ACHN (cell line): ENCODE results near the gene PI4KA.

ENCODE experiments used
- DNase-seq: peaks from one replicate; pipeline ENCODE4 v3.0.0-alpha.2; 2015
- in situ Hi-C: cut with HindIII; loops from 2 replicates; pipeline ENCODE4 v1.10.0; 2017; ENCODE audit warnings: low sequenced_read_pairs, low pct_ligation_motif_present, low pct_unique_long_range_greater_than_20kb

The PI4KA gene

DNA sequence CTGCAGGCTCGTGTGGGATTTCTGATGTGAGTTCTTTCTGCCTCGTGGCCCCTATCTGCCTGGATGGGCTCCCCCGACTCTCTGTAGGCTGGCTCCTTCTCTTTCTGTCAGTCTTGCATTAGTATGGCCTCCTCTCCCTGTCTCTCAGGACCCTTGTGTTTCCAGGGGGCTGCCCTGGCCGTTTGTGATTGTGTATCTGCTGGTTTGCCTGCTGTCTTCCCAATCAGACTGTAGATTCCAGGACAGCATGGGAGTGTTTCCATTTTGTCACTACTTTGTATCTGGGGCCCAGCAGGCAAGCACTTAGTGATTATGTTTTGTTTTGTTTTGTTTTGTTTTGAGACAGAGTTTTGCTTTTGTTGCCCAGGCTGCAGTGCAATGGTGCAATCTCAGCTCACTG lies 25.8 kb upstream of the PI4KA start:
- DNase-seq: no peak
- in situ Hi-C loops: no loop called here

DNA sequence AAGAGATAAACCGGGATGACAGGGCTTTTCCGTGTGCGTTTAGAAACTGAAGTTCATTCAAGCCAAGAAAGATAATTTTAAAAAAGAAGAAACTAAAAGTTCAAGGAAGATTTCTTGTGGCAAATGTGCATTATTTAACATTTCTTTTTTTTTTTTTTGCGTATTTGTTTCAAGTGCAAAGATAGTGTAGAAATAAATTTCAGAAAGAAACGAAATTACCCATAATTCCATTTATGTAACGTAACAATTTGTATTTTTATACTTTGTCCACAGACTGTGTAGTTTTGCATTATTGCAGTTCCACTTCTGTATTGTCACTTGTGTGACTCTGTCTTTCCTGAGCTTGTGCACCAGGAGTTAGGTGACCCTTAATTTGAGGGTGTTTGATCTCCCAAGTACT lies 24.2 kb upstream of the PI4KA start:
- DNase-seq: no peak
- in situ Hi-C loops: no loop called here

DNA sequence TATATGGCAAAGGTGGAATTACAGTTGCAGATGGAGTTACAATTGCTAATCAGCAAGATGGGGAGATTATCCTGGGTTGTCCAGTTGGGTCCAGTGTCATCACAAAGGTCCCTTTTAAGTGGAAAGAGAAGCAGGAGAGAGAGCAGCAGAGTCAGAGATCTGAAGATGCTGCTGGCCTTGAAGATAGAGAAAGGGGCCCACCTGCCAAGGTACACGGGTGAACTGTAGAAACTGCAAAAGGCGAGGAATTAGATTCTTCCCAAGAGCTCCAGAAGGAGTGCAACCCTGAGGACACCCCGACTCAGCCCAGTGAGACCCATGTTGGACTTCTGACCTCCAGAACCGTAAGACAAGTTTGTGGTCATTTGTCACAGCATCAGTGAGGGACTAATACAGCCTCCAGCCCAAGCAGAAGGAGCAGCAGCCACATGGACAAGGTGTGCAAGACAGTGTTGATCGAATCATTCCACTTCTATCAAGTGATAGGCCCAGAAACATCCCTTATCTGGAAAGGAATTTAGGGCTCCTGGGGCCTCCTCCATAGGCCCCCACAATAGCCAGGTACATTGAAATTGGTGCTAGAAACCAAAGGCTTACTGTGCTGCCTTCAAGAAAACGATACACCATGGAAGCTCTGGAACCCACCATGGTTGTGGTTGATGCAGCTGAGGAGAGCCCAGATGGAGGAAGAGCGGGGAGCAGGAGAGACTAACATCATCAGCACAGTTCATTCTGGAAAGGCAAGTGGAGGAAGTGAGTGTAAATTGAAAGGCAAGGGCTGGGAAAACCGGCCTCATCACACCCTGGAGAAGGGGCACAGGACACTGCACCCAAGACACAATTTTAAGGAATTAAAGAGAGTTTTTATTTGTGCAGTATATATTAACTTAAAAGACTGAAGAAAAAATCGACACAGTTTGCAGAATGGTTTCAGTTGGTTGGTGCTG lies 23.5 kb upstream of the PI4KA start:
- in situ Hi-C loops: no loop called here
- no peak for DNase-seq

DNA sequence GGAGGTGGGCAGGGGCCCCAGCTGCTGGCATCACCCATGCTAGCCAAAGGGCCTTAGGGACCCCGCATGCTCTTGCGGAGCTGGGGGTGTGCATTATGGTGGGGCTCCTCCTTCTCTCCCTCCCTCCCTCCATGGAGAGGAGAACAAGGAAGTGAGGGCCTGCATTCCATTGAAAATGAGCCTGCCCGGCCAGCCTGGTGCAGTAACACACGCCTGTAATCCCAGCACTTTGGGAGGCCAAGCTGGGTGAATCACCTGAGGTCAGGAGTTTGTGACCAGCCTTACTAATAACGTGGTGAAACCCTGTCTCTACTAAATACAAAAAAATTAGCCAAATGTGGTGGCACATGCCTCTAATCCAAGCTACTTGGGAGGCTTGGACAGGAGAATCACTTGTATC lies 22.6 kb upstream of the PI4KA start:
- in situ Hi-C loops: no loop called here
- DNase-seq: no peak

DNA sequence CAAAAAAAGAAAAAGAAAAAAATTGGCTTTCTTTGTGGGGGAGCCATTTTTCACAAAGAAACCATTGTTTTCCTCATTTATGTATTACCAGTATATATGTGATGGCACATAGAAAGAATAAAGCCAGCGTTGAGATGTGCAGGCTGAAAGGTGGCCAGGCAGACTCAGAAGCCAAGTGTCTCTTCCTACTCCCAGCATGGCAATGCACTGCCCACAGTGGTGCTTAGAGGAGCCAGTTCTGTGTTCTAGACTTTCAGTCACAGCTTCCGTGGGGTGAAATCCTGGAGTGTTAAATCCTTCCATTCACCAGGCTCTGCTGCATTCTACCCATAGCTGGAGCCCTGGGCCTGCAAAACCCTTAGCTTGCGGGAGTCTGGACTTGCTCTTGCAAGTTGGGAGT lies 19.1 kb upstream of the PI4KA start:
- in situ Hi-C loops: no loop called here
- DNase-seq: no peak

DNA sequence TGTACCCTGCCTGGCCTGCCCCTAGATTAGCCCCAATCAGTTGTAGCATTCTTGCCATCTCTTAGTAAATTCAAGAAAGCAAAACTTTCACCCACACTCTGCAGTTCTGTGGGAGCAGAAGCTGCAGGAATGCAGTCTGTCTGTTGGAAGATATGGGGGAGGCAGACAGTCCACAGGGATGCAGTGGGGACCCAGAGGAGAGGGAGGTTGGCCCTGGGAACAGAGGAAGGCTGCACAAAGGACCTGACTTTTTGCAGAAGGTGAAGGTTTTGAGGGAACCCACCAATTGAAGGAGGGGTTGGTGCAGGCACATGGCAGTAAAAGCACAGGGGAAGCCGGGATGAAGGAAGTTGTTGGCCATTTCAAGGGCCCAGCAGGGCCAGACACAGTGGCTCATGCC lies 16.7 kb upstream of the PI4KA start:
- DNase-seq: no peak
- in situ Hi-C loops: no loop called here

DNA sequence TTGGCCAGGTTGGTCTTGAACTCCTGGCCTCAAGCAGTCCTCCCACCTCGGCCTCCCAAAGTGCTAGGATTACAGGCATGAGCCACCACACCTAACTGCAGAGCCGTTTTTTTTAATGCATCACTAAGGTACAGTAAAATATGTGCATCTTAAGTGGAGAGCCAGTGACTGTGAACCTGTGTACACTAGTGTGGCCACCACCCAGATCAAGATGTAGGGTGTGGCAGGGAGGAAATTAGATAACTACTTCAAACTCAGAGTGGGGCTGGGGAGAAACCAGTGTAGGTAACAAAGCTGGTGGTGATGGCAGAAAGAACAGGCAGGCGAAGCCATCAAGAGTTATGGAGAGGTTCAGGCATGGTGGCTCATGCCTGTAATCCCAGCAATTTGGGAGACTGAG lies 14.6 kb upstream of the PI4KA start:
- DNase-seq: no peak
- in situ Hi-C loops: no loop called here

DNA sequence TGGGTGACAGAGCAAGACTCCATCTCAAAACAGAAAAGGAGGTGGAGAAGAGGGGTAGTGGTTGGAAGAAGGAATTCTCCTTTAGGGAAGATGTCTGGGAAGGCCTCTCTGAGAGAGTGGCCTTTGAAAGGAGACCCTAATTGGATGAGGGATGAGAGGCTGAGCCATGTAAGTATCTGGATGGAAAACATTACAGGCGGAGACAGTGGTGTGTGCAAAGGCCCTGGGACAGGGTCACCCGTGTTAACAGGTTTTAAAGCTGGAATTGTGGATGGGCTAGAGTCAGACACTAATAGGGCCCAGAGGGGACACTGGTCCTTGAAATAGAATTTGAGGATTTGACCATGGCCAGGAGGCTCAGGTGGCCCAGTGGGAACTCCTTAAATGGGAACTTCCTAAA lies 10.6 kb upstream of the PI4KA start:
- DNase-seq: no peak
- in situ Hi-C loops: no loop called here

DNA sequence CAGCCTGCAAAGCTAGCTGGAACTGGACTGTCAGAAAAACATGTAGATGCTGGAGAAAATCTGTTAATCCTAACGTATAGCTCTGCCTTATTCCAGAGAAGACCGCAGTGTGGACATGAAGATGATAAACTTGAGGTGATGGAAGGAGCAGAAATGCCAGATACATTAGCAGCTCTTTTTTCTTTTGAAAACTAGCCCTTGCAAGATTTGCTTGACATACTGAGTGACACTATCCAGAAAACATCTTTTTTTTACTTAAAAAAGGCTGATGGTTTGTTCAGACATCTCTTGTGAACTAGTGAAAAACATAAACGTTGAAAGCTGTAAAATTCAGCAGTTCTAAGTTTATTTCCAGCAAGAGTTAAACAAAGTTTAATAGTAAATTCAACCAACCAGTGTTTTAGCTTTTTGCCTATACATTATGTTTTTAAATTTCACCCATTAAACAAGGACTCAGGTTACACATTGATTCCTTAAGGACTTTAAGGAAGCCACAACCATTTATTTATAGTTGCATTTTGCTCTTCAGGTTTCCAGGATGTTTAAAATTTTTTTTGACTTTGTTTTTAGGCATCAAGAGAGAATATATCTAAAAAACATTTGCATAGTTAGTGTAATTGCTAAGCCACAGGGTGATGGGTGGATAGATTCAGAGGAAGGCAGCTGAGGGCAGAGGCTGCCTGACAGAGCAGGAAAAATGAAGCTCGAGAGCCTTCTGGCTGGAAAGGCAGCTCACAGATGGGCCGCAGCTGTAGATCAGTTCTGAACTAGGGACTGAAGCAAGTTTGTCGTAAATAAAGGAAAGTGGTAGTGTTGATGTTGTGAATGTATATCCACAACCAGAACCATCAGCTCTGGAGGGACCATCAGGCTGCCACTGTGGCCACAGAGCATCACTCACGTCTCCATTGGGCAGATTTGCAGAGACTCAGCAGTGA lies 9.7 kb upstream of the PI4KA start:
- DNase-seq: no peak
- in situ Hi-C loops: no loop called here

DNA sequence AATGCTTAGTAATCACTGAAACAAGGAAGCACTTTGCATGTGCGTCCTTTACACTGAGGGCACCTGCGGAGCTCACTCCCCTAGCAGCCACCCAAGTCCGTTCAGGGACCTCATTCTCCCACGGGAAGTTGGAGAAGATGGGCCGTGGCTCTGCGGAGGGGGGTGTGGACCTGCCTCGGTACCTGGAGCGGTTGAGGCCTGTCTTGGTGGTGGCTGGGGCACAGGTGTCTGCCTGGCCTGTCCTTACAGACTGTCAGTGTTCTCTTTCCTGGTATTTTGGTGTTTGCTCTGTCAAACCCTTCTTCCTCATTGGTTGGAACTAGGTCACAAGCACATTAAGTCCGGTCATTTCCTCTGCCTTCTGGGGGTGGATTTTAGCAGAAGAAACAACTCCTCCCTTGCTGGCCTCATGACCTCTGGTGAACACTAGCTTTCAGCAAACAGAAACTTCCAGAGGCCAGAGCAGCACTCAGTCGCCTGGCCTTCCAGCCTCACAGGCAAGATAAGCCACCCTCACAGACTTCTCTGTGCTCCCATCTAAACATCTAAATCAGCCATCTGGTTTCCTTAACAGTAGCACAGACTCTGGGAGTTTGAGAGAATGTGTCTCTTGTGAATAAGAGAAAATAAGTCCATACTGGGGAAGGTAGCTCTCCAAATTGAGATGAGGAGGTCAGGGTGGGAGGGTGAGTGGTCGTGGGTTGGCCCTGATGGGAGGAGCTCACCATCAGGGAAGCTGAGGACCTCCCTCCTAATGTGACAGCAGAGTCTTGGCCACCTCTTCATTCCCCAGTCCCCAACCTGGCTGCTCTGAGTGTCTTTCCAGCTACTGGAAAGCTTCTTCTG lies 8.8 kb upstream of the PI4KA start:
- in situ Hi-C loops: no loop called here
- DNase-seq: no peak

DNA sequence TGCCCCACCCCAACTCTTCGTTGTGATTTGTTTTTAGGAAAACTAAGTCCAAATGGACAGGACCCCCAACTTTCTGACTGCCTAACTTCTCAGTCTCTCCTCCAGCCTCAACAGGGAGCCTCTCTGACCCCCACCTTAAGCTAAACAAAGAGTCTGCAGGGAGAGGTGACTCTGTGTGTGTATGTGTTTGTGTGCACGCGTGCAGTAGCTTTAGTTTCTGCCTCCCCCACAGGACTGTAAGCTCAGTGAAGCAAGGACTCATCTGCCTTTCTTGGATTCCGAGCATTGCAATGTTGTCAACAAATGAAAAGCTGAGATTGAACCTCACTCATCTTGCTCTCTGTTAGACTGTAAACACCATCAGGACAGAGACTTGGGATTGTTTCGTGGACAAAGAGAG lies 8.1 kb upstream of the PI4KA start:
- in situ Hi-C loops: no loop called here
- DNase-seq: no peak

DNA sequence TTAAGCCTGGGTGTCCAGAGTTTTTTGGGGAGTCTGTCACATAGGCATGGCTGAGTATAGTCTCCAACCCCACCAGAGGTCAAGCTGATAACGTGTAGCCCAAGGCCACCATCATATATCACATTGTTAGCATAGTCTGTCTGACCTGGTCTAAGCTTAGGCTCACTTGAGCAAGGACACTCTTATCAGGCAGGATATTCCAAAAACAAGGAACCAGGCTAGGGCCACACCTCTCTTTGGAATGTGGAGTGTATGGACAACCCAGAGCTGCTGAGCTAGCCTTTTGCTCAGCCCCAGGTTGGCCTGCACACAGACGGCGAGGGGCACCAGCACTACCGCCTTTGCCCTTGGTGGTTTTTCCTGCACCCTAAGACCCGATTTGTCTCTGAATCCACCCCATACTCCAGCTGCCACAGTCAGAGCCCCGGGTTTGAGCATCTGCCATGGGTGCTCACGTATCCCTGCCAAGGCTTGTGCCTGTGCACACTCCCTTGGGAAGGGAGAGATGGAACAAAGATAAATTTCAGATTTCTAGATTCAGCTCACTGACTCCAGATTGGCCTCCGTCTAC lies 7.3 kb upstream of the PI4KA start:
- DNase-seq: no peak
- in situ Hi-C loops: no loop called here

DNA sequence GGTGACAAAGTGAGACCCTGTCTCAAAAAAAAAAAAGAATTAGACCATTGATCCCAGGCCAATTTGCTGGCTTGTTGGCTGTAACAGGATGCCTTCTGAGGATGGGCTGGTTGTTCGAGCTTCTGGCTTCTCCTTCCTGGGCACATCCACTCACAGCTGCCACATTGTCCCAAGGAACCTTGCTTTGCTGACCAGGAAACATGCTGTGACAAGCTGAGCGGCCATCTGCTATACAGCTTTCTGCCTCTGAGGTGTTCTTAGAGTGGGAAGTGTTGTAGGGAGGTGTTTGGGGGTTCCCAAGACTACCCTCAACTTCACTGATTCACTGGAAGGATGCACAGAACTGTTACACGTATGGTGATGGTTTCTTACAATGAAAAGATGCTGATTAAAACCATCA lies 6.7 kb upstream of the PI4KA start:
- DNase-seq: no peak
- in situ Hi-C loops: no loop called here

DNA sequence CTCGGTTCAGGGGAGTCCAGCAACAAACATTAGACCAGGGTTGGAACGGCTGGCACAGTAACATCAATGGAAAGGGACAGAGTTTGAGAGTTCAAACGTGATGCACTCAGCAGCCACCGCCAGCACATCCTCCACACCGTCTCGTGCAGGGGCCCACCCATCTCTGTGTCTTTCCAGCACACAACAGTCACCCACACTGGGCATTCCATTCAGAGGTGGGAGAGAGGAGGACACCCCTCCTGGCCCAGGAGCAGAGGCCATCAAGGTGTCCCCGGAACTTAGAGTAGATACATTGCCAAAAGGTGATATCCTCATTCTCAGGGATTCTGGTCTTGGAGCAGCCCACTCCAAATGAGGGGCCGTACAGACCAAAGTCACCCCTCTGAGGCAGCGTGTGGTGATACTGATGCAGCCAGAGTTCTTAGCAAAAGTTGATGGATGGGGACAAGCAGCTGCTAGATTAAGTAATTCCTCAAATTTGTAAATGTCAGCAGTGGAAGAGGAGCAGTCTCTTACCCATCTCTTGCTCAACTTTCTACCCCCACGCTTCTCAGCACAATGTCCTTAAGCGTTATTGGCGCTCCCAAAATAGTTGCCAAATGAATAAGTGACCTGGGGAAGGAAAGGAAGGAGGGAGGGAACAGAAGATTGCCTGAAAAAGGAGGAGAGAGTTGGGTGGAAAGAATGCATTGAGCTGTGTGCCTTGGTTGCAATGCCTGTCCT lies 5.7 kb upstream of the PI4KA start:
- in situ Hi-C loops: no loop called here
- no peak for DNase-seq

DNA sequence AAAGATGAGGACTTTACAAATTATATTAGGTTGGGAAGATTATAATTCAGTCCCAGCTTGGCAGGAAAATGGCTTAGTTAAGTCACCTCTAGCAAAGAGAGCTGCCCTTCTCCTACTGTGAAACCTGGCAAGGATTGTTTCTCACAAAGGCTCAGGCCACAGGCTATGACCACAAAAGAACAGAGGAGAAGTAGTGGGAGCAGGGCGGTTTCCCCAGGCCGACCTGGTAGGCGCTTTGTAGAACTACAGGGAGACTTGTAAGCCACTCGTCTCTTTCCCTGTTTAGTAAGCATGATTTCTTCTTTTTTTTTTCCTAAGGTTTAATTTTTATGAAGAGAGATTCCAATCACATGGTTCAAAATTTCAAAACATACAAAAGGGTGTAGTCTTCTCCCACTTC lies 4.8 kb upstream of the PI4KA start:
- in situ Hi-C loops: no loop called here
- DNase-seq: no peak

DNA sequence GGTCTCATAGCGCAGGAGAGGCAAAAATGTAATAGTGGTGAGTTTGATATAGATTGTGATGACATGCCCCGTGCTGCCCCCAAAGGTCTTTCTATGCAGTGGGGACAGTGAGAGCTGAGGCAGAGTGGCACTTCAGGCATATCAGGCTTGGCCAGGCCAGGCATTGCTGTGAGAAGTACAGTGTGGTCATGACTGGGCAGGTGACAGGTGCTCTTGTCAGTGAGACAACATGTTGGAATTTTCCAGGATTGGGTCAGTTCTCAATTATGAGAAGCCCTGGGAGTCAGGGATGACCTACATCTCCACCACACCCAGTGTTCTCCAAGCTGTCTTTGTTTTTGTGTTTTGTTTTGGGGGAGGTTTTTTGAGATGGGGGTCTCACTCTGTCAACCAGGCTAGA lies 3.9 kb upstream of the PI4KA start:
- DNase-seq: no peak
- in situ Hi-C loops: no loop called here

DNA sequence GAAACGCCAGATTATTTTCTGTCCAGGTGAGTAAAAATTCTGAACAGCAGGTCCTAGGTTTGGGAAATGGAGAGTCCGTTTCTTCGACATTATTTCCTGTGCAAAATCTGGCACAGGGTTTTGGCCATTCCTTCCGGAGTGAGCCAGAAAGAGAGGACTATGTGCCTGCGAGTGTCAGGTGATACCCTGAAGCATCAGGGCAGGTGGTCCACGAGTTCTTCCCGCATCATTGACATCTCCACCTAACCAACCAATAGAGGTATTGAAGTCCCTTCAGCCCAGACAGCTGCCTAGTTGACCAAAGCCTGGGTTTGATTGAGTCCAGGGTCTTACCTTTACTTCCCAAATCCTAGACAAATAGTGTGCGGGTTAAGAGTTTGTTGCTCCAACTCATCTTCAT lies 1.0 kb upstream of the PI4KA start:
- no peak for DNase-seq
- in situ Hi-C loops: no loop called here
